Osteocyte (in vitro differentiated cells): ENCODE measurements around the gene ADPRH. TPM values are rescaled to one million over a fixed set of nuclear protein-coding genes. Genes with fewer than 3 reads are reported as not detected.

Source experiments
- DNase-seq: peaks from one replicate; pipeline ENCODE4 v3.0.0; 2021; ENCODE audit warnings: mixed read lengths; ENCODE audit not compliant: unreplicated experiment; ENCODE audit errors: extremely low spot score
- H3K27ac Mint-ChIP-seq: one replicate; pipeline ENCODE4 v1.8.0; 2021; ENCODE audit warnings: mild to moderate bottlenecking, mixed read lengths; ENCODE audit not compliant: unreplicated experiment
- H3K27me3 Mint-ChIP-seq: one replicate; pipeline ENCODE4 v1.8.0; 2021; ENCODE audit warnings: mixed read lengths; ENCODE audit not compliant: unreplicated experiment
- H3K36me3 Mint-ChIP-seq: one replicate; pipeline ENCODE4 v1.8.0; 2021; ENCODE audit warnings: mixed read lengths; ENCODE audit not compliant: unreplicated experiment
- H3K4me1 Mint-ChIP-seq: one replicate; pipeline ENCODE4 v1.8.0; 2021; ENCODE audit warnings: mixed read lengths; ENCODE audit not compliant: unreplicated experiment
- H3K4me3 Mint-ChIP-seq: one replicate; pipeline ENCODE4 v1.8.0; 2021; ENCODE audit warnings: mild to moderate bottlenecking, moderate library complexity, mixed read lengths; ENCODE audit not compliant: unreplicated experiment
- H3K9me3 Mint-ChIP-seq: one replicate; pipeline ENCODE4 v1.8.0; 2021; ENCODE audit warnings: mixed read lengths; ENCODE audit not compliant: unreplicated experiment
- CTCF ChIP-seq: fragments of 200-600 bp; sonication (generic); IDR thresholded peaks from 2 replicates; pipeline ENCODE4 v1.5.0; 2021; ENCODE audit warnings: antibody characterized with exemption, mild to moderate bottlenecking, moderate library complexity
- total RNA-seq: library from RNA; stranded (reverse); gene quantifications from 2 replicates; pipeline ENCODE4 v1.2.1, GENCODE V29; 2021

ADPRH gene
- total RNA-seq, 1 donor from 2014 or later = 1.9 TPM

GRCh38 chr3:119608405-119609000 is 29.2 kb downstream of the ADPRH start:
- Mint-ChIP-seq H3K27ac (no peak overlapping the region), H3K4me1 (no peaks in the 10 kb centered on the region), H3K36me3 (peaks cover 3% of the 10 kb centered on the region), H3K9me3 (no peaks in the 10 kb centered on the region), H3K27me3 (peaks cover 45% of the 10 kb centered on the region), H3K4me3 (no peak overlapping the region)
- DNase-seq = no peak
- no peak for TF ChIP-seq CTCF

GRCh38 chr3:119609301-119609700 is 30.0 kb downstream of the ADPRH start:
- no peak for TF ChIP-seq CTCF
- no peaks in the 10 kb centered on the region for H3K4me1 Mint-ChIP-seq
- no peak for DNase-seq
- peaks cover 43% of the 10 kb centered on the region for H3K27me3 Mint-ChIP-seq
- no peak overlapping the region for H3K27ac Mint-ChIP-seq
- peaks cover 3% of the 10 kb centered on the region for H3K36me3 Mint-ChIP-seq
- no peak overlapping the region for H3K4me3 Mint-ChIP-seq
- no peaks in the 10 kb centered on the region for H3K9me3 Mint-ChIP-seq

DNA sequence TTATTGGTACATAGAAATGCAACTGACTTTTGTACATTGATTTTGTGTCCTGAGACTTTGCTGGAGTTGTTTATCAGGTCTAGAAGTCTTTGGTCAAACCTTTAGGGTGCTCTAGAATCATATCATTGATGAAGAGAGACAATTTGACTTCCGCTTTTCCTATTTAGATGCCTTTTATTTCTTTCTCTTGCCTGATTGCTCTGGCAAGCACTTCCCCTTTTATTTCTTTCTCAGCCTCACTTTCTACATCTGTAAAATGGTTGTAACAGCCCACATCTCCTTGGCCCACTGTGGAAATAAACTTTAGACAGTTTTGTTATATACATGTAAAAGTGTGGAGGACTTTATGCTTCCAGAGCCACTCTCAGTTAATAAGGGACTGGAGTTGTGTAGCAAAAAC is 32.4 kb downstream of the ADPRH start:
- no peak for TF ChIP-seq CTCF
- H3K36me3 Mint-ChIP-seq = peaks cover 3% of the 10 kb centered on the region
- peaks cover 38% of the 10 kb centered on the region for H3K27me3 Mint-ChIP-seq
- H3K4me1 Mint-ChIP-seq = no peaks in the 10 kb centered on the region
- H3K4me3 Mint-ChIP-seq = no peak overlapping the region
- no peak overlapping the region for H3K27ac Mint-ChIP-seq
- no peak for DNase-seq
- H3K9me3 Mint-ChIP-seq = no peaks in the 10 kb centered on the region

DNA sequence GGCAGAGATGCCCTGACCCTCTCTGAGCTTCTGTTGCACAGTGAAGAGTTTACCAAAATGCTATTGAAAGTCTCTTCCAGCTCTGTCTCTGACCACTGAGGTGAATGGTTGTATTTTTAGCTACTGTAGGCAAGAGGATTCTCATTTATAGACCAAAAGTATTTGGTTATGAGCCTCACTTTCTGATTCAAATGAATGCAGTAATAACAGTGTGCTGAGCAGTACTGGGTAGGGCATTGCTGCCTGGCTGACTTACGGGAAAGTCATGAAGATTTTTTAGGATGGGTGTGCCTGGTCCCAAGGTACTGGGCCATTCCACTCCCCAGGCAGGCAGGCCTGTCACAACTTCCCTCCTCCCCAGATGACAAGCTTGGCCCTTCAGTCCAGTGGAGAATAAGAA is 33.9 kb downstream of the ADPRH start:
- DNase-seq = no peak
- Mint-ChIP-seq H3K4me1 (no peaks in the 10 kb centered on the region), H3K9me3 (no peaks in the 10 kb centered on the region), H3K4me3 (no peak overlapping the region), H3K27ac (no peak overlapping the region), H3K27me3 (peaks cover 30% of the 10 kb centered on the region), H3K36me3 (peaks cover 3% of the 10 kb centered on the region)
- TF ChIP-seq CTCF = no peak

DNA sequence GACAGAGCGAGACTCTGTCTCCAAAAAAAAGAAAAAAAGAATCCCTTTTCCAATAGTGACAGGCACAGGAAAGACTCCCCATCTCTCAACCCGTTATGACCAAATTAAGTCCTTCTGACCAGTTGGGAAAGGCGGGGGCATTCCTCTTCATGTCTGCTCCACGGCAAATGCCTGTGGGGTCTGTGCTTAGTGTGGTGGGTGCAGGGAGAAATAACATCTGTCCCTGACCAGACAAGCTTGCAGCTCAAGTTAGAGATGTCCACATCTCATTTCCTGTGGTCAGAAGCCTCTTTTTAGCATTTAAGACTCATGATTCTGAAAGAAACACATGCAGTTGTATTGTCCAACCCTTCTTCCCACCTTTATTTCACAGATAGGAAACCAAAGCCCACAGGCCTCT is 34.6 kb downstream of the ADPRH start:
- no peak overlapping the region for H3K4me3 Mint-ChIP-seq

More for the DNA sequence above, 34.6 kb downstream of the ADPRH start:
- Mint-ChIP-seq H3K4me1 (no peaks in the 10 kb centered on the region), H3K36me3 (peaks cover 3% of the 10 kb centered on the region), H3K9me3 (no peaks in the 10 kb centered on the region), H3K27ac (no peak overlapping the region), H3K27me3 (peaks cover 24% of the 10 kb centered on the region)
- DNase-seq = no peak
- TF ChIP-seq CTCF = no peak
